Posterior vena cava (tissue), 2 donors: ENCODE measurements around the gene LEKR1. TPM values are rescaled to one million over a fixed set of nuclear protein-coding genes. Genes with fewer than 3 reads are reported as not detected.
A peak's percentile ranks its signal among the peaks of the same experiment; 100 is the strongest.

Experiments
- DNase-seq: peaks from one replicate; pipeline ENCODE4 v3.0.0-alpha.2; 2020; ENCODE audit warnings: low spot score
- intact Hi-C, 2 donors: fragments of 100-400 bp; cut with DNase I; formaldehyde crosslinking; loops; one replicate each; pipeline versions ENCODE4 v1.14.1 to v1.14.2; 2022 to 2023
- total RNA-seq, 2 donors: library from RNA; stranded (reverse); fragmentation: NEBNext Ultra II Directional; extraction: Animal tissue kit (Norgen Biotek cat#: 25700); gene quantifications; one replicate each; pipeline ENCODE4 v1.2.1, GENCODE V29; 2021
- donor health status: DM: yes; HTN: yes; CAD: no.
- donor health status: DM: yes; HTN: yes; CAD: no.

Gene LEKR1
- total RNA-seq, 2 donors from 2014 or later, result 1.4 to 1.6 TPM

- no peak for DNase-seq
- intact Hi-C loops, result loop anchor here (10.0 kb wide), 4 partner anchors 49 to 551 kb away; partner anchors contain the start of genes TIPARP (in 2 of the 2) and LEKR1 (in 1 of the 2)
Observed at GRCh38 chr3:157086060-157086750, 260.1 kb downstream of the LEKR1 start.

- intact Hi-C loops, result loop anchor here (10.0 kb wide), 4 partner anchors 48 to 552 kb away; partner anchors contain the start of genes TIPARP (in 2 of the 2) and LEKR1 (in 1 of the 2)
- DNase-seq, result no peak
Observed at GRCh38 chr3:157086775-157087174, 260.6 kb downstream of the LEKR1 start.

- intact Hi-C loops, result loop anchor here (10.0 kb wide), 4 partner anchors 47 to 553 kb away; partner anchors contain the start of genes TIPARP (in 2 of the 2) and LEKR1 (in 1 of the 2)
- DNase-seq, result no peak
Observed at GRCh38 chr3:157087373-157087772, 261.2 kb downstream of the LEKR1 start.

- intact Hi-C loops, result loop anchor here (10.0 kb wide), 4 partner anchors 47 to 553 kb away; partner anchors contain the start of genes TIPARP (in 2 of the 2) and LEKR1 (in 1 of the 2)
- no peak for DNase-seq
Observed at GRCh38 chr3:157087780-157088600, 261.8 kb downstream of the LEKR1 start.

DNA sequence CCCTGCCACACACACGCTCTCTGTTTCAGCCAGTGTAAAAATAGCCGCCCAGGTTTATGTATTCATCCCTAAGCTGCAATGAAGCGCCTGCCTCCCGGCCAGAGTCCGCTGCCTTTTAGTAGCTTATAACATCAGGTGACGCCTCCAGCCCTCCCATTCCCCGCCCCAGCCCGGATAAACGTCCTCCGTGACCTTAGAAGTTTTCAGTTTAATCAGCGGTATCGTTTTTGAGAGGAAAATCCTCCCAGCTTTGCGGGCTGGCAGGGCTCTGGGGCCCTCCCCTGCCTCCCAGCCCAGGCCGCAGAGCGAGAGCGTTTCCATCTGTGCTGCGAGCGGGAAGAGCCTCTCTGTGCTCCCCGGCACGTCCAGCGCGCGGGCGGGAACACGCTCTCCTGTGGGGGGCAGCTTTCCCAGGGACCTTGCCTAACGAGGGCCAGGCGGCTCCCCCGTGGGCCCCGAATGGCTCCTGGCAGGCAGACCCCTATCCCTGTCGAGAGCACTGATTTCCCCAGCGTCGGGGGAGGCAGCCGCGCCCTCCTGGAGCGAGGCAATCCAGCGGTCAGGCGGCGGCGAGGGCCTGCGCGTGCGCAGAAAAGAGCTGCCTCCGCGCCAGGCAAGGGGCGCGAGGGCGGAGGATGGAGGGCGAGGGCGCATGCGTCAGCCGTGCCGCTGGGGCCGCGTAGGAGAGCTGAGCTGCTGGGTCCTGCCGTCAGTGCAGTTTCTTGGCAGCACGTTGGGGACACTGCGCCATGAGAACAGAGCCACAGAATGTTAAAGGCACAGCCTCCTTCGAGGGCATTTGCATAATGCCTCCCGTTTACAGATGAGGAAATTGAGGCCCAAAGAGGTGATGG lies 262.7 kb downstream of the LEKR1 start:
- DNase-seq, result peak; percentile 99
- intact Hi-C loops, result loop anchor here (10.0 kb wide), 4 partner anchors 46 to 554 kb away; partner anchors contain the start of genes TIPARP (in 2 of the 2) and LEKR1 (in 1 of the 2)

DNA sequence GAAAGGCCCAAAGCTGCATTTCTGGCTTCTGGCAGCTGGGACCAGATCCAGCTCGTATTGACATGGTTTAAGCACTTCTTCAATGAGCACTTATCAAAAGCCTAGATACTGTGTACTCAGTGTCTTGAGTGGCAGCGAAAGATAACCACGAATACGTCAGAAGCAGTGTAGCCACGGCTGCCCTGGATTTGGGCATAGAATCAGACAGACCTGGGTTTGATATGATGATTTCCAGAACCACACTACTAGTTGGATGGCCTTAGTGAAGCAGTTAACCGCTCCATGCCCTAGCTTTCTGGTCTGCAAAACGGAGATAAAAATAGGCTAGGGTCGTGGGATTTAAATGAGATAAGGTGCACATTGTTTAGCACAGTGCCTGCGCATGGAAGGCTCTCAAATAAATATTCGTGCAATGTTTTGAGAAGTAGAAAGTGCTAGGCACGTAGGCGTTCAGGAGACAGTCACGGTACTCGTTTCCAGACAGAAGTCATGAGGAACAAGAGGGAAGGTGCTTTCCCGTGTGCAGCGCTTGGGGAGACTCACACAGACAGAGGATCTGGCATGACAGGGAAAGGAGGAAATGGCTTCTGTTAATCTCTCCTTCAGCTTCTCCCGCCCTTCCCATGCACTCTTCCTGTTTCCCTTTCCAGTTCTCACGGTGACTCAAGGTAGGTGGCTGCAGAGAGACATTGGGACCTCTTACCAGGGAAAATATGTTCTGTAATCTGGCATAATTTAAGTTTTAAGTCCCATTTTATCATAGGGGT lies 263.5 kb downstream of the LEKR1 start:
- no peak for DNase-seq

GRCh38 chr3:157091083-157091833 lies 265.1 kb downstream of the LEKR1 start:
- DNase-seq, result no peak
- intact Hi-C loops, result no loop called here

More for the DNA sequence above, 263.5 kb downstream of the LEKR1 start:
- intact Hi-C loops, result loop anchor here (10.0 kb wide), 4 partner anchors 45 to 555 kb away; partner anchors contain the start of genes TIPARP (in 2 of the 2) and LEKR1 (in 1 of the 2)

DNA sequence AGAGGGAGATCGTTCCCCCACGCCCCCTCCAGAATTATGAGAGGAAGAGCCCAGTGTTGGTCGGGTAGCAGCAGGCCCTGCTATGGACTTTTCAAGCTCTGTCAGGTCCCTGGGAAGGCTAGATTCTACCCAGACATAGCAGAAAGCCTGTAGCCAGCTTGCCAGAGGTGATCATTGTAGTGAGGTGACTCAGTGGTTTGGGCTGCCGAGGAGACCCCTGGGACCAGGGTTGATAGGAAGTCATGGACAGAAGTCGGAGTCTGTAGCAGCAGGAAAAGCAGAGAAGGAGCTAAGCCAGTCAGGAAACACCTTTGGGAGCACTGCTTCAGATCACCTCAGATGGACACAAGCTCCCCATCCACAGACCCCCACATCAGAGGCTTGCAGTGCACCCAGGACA lies 266.1 kb downstream of the LEKR1 start:
- intact Hi-C loops, result no loop called here

DNA sequence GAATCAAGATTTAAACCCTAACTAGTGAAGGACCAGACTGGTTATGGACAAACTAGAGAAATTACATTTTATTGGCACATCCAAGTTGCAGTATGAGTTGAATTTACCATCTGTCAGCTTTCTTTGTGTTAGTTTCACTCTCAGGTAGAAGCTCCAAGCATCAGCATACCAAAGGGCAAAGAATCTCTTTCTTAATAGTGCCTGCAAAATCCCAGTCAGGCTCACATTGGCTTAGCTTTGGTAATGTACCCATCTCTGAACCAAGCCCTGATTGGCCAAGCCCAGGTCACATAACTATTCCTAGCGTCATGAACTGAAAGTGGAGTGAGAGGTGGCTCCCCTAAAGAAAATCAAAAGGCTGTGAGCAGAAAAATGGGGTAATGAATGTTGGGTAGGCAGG lies 266.9 kb downstream of the LEKR1 start:
- intact Hi-C loops, result no loop called here
- DNase-seq, result no peak

More for the DNA sequence above, 266.1 kb downstream of the LEKR1 start:
- DNase-seq, result no peak

DNA sequence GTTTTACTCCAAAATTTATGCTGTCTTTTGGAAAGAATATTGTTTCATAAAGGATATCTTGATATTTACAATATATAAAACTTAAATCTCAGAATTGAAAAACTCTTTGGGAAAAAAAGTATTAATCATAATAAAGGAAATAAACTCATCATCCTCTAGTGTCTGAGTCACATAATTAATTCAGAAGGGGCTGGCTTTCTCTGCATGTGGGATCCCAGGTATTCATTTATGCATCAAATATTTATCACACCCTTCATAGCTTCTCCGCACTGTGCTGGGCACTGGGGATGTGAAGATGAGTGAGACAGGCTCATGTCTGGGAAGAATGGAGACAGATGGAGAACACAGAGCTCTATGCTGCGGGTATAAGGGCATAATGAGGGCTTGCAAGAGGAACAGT lies 268.1 kb downstream of the LEKR1 start:
- intact Hi-C loops, result no loop called here

GRCh38 chr3:157094751-157095480 lies 268.8 kb downstream of the LEKR1 start:
- no peak for DNase-seq
- intact Hi-C loops, result no loop called here

More for the DNA sequence above, 268.1 kb downstream of the LEKR1 start:
- no peak for DNase-seq

Other genes with a start within 250 kb of the LEKR1 start
- gene TIPARP, start 151.8 kb upstream of the LEKR1 start, total RNA-seq, result 10 to 100 TPM; 26.5 to 30.2 TPM